Gastroesophageal sphincter (tissue), 3 donors: ENCODE measurements around the gene ZNRF3.

Experiments
- CTCF ChIP-seq, 4 experiments: fragments of 200-600 bp in 2 of 4; fragments of 450-650 bp in 2 of 4; sonication (generic) in 1 of 4; IDR thresholded peaks; one replicate each; pipeline ENCODE4 v1.5.1; 2017 to 2019; ENCODE audit warnings: antibody characterized with exemption in 4 of 4, mild to moderate bottlenecking in 2 of 4, moderate library complexity in 2 of 4
- EP300 ChIP-seq: sonication (generic); formaldehyde crosslinking; IDR thresholded peaks from one replicate; pipeline ENCODE4 v1.6.1; 2017; ENCODE audit warnings: antibody characterized with exemption, mild to moderate bottlenecking
- POLR2A ChIP-seq, 2 donors: fragments of 450-650 bp; IDR thresholded peaks; one replicate each; pipeline ENCODE4 v1.6.1; 2017; ENCODE audit warnings: antibody characterized with exemption in 2 of 2, mild to moderate bottlenecking in 2 of 2, moderate library complexity in 1 of 2
- POLR2AphosphoS5 ChIP-seq: sonication (generic); formaldehyde crosslinking; IDR thresholded peaks from one replicate; pipeline ENCODE4 v1.6.1; 2017; ENCODE audit warnings: antibody characterized with exemption

GRCh38 chr22:28898233-28898629 lies 14.9 kb downstream of the ZNRF3 start:
- no peak for TF ChIP-seq CTCF (IDR thresholded peaks at IDR 0.05)
- no peak for TF ChIP-seq EP300
- no peak for TF ChIP-seq POLR2AphosphoS5
- no peak for TF ChIP-seq POLR2A (IDR thresholded peaks at IDR 0.05)
